GM18907 (cell line): ENCODE measurements around the gene BCDIN3D.

Experiments used
- ATAC-seq: cut with Tn5 transposase; IDR thresholded peaks from one replicate; pipeline ENCODE4 v1.9.1; 2021; ENCODE audit warnings: mild to moderate bottlenecking, moderate library complexity; ENCODE audit not compliant: unreplicated experiment

BCDIN3D gene

GRCh38 chr12:49823951-49824350 is 19.0 kb downstream of the BCDIN3D start:
- ATAC-seq: no peak

GRCh38 chr12:49823350-49823749 is 19.6 kb downstream of the BCDIN3D start:
- no peak for ATAC-seq

DNA sequence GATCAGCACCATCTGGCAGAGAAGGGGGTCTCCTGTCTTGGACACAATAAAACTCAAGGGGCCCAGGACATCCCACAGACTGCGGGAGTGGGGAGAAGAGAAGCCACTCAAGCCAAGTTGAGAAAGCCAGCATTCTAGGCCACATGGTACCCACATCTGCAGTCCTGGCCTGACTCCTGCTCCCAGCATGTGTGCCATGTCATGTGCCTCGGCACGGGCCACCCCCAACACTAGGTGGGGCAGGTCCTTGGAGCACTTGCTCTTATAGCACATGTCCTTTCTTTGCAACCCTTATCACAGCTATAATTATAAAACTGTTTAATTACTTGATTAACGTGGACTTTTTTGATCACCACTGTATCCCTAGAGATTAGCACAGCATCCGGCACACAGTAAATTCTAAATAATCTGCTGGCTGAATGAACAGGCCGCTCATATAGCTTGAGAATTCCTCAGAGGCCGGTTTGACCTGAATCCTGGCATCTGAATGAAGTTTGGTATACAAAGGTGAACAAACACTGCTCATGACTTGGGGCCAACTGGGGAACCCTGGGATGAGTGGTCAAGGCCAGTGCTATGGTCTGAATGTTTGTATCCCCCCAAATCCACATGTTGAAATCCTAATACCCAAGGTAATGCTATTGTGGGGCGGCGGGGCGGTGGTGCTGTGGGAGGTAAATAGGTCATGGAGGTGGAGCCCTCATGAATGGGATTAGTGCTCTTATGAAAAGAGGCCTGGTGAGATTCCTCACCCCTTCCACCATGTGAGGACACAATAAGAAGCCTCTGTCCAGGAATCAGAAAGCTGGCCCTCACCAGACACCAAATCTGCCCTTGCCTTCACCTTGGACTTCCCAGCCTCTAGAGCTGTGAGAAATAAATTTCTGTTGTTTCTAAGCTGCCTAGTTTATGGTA is 21.3 kb downstream of the BCDIN3D start:
- ATAC-seq: no peak

DNA sequence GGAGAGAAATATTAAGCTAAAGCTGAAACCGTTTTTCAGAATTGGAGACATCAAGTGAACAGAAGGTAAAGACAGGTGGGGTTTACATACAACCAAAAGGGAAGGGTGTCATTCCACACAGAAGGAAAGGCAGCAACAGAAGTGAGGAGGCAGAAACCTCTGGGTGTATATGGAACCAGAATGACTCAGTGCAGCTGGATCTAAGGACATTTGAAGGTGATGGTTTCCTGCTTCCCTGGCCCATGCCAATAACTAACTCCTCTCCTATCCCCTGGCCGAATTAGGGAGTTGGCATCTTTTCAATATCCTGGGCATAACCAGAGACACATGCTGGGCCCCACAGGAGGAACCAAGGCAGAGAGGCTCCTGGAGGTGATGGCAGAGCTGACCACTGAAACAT is 23.1 kb downstream of the BCDIN3D start:
- ATAC-seq: no peak

- ATAC-seq: no peak
Observed at GRCh38 chr12:49818241-49818895, 24.5 kb downstream of the BCDIN3D start.

DNA sequence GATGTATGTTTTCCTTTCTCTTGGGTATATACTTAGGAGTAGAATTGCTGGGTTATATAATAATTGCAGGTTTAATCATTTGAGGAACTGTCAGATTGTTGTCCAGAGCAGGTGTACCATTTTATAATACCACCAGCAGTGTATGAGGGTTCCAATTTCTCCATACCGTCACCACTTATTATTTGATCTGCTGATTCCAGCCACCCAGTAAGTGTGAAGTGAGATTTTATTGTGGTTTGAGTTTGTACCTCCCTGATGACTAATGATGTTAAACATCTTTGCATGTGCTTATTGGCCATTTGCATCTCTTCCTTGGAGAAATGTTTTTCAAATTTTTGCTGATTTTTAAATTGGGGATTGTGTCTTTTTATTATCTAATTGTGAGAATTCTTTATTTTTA is 29.8 kb downstream of the BCDIN3D start:
- ATAC-seq: no peak

- ATAC-seq: no peak
Observed at GRCh38 chr12:49811961-49812401, 30.9 kb downstream of the BCDIN3D start.

- no peak for ATAC-seq
Observed at GRCh38 chr12:49811136-49811535, 31.8 kb downstream of the BCDIN3D start.

- ATAC-seq: no peak
Observed at GRCh38 chr12:49809906-49810389, 33.0 kb downstream of the BCDIN3D start.

GRCh38 chr12:49809381-49809905 is 33.5 kb downstream of the BCDIN3D start:
- no peak for ATAC-seq

DNA sequence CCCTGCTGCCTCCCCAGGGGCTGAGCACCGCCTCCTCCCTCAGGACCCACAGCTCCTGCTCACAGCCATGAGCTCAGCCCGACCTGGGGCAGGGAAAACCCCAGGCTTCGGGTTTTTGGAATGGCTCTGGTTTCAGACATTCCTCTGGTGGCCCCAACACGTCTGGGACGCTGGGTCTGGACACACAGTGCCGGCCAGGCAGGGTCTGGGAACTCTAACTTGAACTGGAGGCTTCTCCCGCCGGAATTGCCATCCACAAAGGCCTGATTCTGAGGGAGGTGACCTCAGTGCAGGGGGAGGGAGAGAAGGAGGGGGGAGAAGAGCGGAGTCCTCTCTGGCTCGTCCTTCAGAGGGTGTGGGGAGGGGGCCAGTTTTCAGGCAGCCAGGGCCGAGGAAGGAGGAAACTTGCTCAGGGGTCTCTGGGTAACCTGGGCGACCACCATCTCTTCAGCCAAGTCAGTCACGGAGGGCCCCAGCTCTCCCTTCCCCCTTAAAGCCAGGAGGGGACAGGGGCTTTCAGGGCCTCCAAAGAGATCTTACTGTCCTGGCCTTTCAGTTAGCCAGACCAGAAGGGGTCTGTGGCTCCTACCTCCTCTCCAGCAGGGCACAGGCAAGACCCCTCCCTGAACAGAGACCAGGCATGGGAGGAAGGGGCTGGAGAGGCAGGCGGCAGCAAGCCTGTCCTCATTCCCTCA is 34.1 kb downstream of the BCDIN3D start:
- ATAC-seq: no peak

- ATAC-seq: no peak
Observed at GRCh38 chr12:49807991-49808580, 34.8 kb downstream of the BCDIN3D start.

DNA sequence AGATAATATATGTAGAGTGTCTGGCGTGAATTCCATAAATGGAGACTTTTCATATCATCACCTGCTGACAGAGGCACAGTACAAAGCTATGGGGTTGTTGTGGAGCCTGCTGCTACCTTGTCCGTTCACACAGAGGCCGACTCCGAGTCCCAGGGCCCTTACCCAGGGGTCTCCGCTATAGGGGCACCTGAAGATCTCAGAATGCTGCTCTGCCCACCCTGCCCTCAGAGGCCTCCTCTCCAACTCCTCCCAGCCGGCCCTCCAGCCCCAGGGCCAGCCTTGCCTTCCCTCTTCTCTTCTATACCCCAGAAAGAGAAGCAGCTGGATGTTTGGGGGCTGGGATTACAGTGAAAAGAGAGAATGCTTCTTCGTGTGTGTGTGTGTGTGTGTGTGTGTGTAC is 36.0 kb downstream of the BCDIN3D start:
- ATAC-seq: no peak

DNA sequence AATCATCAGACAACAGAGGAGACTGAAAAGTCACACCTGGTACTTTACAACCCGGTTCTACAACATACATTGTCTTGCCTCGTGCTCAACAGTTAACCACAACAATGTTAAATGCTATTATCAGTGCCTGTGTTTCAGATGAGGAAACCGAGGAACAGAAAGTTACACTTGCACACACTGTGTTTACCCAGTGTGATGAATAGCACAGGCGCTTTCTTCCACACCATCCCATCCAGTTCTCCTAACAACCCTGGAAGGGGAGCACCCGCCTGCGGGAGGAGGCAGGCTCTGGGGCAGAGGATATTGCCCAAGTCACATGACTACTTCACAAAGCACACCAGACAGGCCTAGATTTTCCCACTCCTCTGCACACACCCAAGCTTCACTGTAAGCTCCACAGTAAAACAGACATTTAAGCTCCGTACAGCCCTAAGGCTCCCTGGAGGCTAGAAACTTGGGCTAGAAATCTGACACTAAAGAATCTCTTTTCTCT is 36.5 kb downstream of the BCDIN3D start:
- no peak for ATAC-seq

GRCh38 chr12:49805409-49805808 is 37.5 kb downstream of the BCDIN3D start:
- no peak for ATAC-seq

- no peak for ATAC-seq
Observed at GRCh38 chr12:49804821-49805220, 38.1 kb downstream of the BCDIN3D start.

DNA sequence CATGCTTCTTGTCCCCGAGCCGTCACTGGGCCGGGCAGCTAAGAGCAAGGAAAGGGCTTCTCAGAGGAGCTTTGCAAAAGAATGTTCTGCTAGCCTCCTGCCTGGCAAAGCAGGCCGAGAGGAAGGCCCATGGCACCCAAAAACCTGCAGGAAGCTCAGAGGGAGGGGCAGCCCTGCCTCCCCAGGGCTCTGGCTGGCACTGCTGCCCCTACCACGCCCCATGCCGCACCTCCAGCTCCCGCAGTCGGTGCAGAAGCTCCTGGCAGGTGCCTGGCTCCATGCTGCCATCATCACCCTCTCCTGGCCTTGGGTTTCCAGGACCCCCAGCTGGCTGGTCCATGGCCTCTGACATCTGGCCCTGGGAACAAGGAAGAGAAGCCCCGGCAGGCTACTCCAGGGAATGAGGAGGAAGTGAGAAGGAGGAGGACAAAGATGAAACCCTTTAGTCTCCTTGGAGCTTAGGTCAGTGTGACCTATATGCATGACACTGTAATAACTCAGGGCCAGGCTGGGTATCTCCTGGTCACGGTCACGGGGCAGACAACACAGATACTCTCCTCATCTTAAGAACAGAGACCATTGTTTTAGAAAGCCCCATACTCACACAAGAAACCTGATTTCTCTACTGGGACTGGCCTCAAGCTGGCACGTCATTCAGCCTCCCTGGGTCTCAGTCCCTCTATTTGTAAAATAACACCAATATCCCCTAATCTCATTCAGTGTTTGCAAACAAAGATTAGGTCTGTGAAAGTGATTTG is 39.0 kb downstream of the BCDIN3D start:
- ATAC-seq: no peak

DNA sequence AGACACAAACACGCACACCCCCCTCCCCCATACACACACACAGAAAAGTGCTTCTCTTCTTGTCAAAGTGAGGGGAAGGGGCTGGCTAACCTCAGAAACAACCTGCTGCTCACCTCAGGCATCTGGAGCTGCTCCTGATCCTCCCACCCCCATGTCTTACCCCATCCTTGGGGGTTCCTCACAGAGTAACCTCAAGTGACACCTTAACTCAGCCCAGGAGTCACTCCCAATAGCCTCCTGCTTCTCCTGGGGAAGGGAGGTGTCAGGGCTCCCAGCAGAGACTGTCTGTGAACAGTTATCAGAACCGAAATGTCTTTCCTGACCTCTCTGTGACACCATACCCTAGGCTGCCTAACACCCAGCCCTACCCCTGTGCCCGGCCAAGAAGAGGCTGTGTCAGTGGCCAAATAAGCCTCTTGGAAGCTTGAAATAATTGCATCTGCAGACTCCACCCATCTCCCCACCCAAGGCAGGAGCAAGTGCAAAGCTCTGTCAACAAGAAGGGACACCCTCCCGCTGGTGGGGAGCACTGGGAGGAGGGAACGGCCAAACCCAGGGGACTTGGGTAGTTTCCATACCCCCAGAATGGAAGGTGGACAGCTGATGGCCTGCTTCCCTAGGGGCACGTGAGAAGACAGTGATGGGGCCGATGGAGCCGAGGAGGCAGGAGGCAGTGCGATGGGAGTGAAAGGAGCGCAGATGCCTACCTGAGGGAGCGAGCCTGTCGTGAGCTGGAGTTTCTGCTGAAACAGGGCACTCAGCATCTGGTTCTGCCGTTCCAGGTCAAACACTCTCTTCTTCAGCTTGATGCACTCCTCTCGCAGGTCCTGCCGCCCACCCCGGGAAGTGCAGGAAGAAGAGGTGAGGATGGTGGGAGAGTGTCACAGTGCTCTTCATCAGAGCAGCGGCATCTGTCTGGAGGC is 41.5 kb downstream of the BCDIN3D start:
- ATAC-seq: no peak
